Measurements from ENCODE around the gene NDUFV1.

The NDUFV1 gene

DNA sequence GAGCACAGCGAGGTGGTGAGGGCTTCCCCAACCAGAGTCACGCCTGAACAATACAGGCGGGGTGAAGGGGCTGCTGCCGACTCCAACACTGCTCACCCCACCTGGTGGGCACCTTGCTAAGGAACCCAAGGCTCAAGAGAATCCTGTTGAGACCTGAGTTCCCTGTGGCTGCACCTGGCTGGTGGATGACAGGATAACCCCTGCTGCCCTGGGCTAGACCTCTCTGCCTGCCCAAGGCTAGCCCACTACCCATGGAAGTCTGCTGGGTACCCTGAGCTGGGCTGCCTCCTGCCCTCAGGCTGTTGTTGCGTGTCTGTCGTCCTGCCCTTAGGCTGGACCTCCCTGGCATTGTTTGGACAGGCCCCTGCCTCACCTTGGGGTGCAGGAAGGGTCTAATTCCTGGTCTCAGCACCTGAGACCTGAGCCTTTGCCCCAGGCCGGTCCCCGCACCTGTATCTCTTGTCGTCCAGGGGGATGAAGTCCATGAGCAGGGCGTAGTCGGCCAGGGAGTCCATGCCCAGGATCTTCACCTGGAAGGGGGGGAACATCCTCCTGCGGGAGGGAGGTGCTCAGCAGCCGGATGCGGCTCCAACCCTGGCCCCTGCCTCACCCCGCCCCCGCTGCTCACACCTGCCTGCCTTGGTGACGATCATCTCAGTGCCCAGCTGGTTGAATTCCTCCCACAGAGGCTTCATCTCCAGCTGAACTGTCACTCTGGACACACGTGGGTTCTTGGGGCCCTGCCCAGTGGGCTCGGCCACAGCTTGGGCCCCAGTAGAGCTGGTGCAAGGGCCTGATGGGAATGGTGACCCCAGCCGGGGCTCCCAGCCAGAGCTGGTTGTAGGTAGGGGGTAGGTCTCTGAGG lies 27.9 kb downstream of the NDUFV1 start:
- no peak for TF ChIP-seq ZFX (IDR thresholded peaks at IDR 0.05)
- TF ChIP-seq, protein P1, sequence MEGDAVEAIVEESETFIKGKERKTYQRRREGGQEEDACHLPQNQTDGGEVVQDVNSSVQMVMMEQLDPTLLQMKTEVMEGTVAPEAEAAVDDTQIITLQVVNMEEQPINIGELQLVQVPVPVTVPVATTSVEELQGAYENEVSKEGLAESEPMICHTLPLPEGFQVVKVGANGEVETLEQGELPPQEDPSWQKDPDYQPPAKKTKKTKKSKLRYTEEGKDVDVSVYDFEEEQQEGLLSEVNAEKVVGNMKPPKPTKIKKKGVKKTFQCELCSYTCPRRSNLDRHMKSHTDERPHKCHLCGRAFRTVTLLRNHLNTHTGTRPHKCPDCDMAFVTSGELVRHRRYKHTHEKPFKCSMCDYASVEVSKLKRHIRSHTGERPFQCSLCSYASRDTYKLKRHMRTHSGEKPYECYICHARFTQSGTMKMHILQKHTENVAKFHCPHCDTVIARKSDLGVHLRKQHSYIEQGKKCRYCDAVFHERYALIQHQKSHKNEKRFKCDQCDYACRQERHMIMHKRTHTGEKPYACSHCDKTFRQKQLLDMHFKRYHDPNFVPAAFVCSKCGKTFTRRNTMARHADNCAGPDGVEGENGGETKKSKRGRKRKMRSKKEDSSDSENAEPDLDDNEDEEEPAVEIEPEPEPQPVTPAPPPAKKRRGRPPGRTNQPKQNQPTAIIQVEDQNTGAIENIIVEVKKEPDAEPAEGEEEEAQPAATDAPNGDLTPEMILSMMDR (conservative IDR thresholded peaks at IDR 0.05): no peak
- peak overlapping the region; percentile 93 for H3K27ac ChIP-seq

DNA sequence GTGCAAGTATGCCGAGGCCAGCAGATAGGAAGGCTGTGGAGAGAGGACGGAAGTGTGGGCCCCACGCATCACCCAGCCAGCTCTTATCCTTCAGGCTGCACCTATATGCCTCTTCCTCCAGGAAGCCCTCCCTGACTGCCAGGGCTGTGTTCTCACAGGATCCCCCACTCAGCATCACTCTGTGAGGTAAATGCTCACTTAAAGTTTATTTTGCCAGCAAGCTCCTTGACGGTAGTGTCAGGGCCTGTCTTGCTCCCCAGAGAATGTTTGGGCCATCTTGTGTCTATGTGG lies 28.4 kb downstream of the NDUFV1 start:
- TF ChIP-seq ZFX (IDR thresholded peaks at IDR 0.05): no peak
- TF ChIP-seq, protein P1 (conservative IDR thresholded peaks at IDR 0.05): no peak
- H3K27ac ChIP-seq: peak overlapping the region; percentile 93

DNA sequence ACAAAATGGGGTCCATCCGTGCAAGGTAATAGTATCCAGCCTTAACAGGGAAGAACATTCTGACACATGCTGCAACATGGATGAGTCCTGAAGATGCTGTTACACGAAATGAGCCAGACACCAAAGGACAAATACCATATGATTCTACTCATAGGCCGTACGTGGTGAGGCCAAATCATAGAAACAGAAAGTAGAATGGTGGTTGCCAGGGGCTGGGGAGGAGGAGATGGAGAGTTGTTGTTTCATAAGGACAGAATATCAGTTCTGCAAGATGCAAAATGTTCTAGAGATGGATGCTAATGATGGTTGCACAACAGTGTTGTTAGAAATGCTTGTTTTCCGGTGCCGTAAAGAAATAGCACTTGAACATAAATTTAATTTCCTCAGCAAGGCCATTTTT lies 30.2 kb downstream of the NDUFV1 start:
- TF ChIP-seq, protein P1 (conservative IDR thresholded peaks at IDR 0.05): no peak
- no peak for TF ChIP-seq ZFX (IDR thresholded peaks at IDR 0.05)
- peak overlapping the region; percentile 93 for H3K27ac ChIP-seq

DNA sequence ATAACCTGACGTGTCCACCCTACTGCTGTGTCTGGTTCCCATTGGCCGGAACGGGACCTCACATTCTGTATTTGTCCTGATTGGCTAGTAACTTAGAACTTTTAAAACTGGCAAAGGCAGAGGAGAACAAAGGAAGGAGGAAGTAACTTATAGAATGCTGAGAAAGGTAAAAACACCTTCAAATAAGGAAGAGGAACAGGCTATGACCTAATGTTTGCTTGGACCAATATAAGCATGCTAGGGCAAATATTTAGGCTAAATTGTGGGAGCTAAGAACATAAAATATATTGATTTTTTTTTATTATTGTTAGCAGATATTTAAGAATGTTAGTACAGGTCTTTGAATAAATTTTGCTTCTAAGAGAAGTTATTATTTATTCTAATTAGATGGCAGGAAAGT lies 30.7 kb downstream of the NDUFV1 start:
- H3K27ac ChIP-seq: peak overlapping the region; percentile 93

DNA sequence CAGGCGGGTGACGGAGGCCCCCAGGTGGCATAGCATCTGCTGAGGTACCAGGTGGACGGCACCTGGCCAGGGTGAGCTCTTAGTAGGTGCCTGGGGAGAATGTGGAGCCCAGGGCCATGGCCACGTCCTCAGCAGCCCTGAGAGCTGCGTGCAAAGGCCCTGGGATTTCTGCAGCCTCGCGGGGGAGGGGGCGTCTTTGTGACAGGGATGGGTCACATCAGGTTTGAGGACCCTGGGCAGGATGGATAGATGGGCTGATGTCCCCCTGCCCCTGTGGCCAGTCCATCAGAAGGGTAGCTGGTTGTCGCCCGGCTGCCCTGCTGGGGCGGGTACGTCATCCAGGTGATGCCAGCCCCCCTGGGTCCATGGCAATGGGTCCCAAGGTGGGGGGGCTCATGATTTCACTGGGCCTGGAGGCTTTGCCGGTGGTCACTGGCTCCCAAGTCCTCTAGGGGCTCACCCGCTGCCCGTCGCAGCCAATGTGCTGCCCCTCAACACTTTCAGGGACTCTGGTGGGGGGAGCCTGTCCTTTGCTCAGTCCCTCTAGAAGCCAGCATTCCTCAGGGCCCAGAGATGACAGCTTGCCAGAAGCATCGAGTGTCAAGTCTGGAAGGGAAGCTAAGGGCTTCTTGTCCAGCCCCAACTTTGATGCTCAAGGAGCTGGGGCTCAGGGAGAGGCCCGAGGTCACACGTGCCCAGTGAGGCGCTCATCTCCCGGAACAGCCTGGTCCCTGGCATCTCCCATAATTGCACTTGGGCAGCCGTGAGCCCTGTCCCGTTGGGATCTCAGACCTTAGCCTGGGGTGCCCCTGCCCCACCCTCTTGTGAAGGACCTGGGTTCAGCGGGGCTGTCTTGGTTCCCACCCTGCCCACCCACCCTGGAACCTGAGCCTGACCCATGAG lies 32.0 kb downstream of the NDUFV1 start:
- peak overlapping the region; percentile 90 for H3K27ac ChIP-seq
- TF ChIP-seq ZFX (IDR thresholded peaks at IDR 0.05): no peak
- TF ChIP-seq, protein P1 (conservative IDR thresholded peaks at IDR 0.05): no peak

DNA sequence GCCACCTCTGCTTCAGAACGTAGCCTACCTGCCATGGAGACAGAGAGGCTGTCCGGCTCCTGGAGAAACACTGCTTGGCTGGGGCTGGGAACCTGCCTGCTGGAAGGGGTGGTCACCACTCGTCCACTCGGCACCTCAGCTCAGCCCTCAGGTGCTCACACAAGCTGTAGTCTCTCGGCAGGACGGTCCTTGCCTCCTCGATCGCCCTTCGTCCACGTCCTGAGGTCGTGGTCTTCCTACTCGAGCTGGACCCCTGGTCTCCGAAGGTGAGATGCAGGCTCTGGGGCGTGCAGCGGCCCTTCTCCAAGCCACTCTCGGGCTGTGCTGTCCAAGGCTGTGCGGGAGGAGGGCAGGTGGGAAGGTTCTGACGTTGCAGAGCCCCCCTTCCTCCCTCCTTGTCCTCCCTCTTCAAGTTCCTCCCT lies 32.7 kb downstream of the NDUFV1 start, which contains the start of gene TBX10:
Gene TBX10 (minus strand): TSS at position 326 of the 422 bp plus-strand sequence. CDS start 291 bp downstream, at position 35.
- TF ChIP-seq, protein P1 (conservative IDR thresholded peaks at IDR 0.05): no peak
- no peak for TF ChIP-seq ZFX (IDR thresholded peaks at IDR 0.05)
- H3K27ac ChIP-seq: peak within 1 kb of the TSS; percentile 90

DNA sequence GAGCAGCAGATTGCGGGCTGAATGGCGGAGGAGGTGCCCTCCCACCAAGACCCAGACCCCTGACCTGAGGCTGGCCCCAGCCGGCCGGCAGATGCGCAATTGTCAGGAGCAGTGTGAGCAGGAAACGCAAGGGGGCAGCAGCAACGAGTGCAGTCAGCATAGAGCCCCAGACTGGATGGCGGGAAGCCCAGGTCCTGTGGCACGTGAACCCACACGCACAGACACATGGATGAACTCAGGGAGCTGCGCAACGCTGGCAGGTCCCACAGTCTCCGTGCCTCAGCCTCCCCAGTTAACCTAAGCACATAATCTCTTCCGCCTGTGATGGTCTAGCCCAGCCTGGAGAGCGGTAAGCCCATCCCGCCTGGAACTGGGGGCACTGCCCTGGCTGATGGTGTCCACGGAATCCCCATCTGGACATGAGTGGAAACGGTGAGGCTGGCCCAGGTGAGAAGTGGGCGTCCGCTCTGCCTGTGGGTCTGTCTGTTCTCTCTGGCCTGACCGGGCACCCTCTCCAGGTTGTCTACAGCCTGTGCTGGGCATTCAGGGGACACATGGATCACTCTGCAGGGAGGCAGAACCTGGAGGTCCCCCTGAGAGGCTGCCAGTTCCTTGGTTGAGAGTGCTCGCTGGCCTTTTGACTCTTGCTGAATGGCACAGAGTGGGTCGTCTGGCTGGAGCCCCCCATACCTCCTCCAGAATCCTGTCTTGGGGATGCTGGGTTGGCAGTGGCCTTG lies 33.5 kb downstream of the NDUFV1 start:
- TF ChIP-seq ZFX (IDR thresholded peaks at IDR 0.05): no peak
- TF ChIP-seq, protein P1 (conservative IDR thresholded peaks at IDR 0.05): no peak
- H3K27ac ChIP-seq: peak overlapping the region; percentile 90
